Activated T-cell treated with anti-CD3 and anti-CD28 coated beads, Interleukin-2, amount 50 U/mL, for 4 hours (primary cell): ENCODE measurements around the gene NRXN3. TPM values are rescaled to one million over a fixed set of nuclear protein-coding genes. Genes with fewer than 3 reads are reported as not detected.

Source experiments
- ATAC-seq, 2 donors: fragments of 200-7000 bp; cut with Tn5 transposase; one replicate each; pipeline ENCODE4 v1.10.0; 2021
- DNase-seq: peaks from one replicate; pipeline ENCODE4 v3.0.0-alpha.2; 2020
- H3K27me3 Mint-ChIP-seq: one replicate; pipeline ENCODE4 v1.8.0; 2021; ENCODE audit warnings: low read depth, mixed read lengths
- H3K36me3 Mint-ChIP-seq: one replicate; pipeline ENCODE4 v1.8.0; 2022; ENCODE audit warnings: mixed read lengths; ENCODE audit not compliant: insufficient read depth
- H3K4me1 Mint-ChIP-seq: one replicate; pipeline ENCODE4 v1.8.0; 2021; ENCODE audit warnings: low read depth, mixed read lengths
- H3K4me3 Mint-ChIP-seq: one replicate; pipeline ENCODE4 v1.8.0; 2021; ENCODE audit warnings: mild to moderate bottlenecking, moderate library complexity, mixed read lengths
- H3K9me3 Mint-ChIP-seq: one replicate; pipeline ENCODE4 v1.8.0; 2021; ENCODE audit warnings: mixed read lengths
- total RNA-seq, 3 donors: library from RNA; stranded (reverse); gene quantifications; one replicate each; pipeline ENCODE4 v1.2.1, GENCODE V29; 2021

NRXN3 gene
- total RNA-seq, 3 donors from 2014 or later, result not detected

- Mint-ChIP-seq H3K36me3 (no peaks in the 10 kb centered on the region), H3K27me3 (no peaks in the 10 kb centered on the region), H3K9me3 (peaks cover 4% of the 10 kb centered on the region), H3K4me3 (no peak overlapping the region), H3K4me1 (no peaks in the 10 kb centered on the region)
- no peak for ATAC-seq
- no peak for DNase-seq
Observed at GRCh38 chr14:78767436-78767835, 597.3 kb downstream of the NRXN3 start.

- DNase-seq, result no peak
- Mint-ChIP-seq H3K36me3 (no peaks in the 10 kb centered on the region), H3K27me3 (no peaks in the 10 kb centered on the region), H3K9me3 (peaks cover 4% of the 10 kb centered on the region), H3K4me3 (no peak overlapping the region), H3K4me1 (no peaks in the 10 kb centered on the region)
- no peak for ATAC-seq
Observed at GRCh38 chr14:78782551-78782950, 612.4 kb downstream of the NRXN3 start.

DNA sequence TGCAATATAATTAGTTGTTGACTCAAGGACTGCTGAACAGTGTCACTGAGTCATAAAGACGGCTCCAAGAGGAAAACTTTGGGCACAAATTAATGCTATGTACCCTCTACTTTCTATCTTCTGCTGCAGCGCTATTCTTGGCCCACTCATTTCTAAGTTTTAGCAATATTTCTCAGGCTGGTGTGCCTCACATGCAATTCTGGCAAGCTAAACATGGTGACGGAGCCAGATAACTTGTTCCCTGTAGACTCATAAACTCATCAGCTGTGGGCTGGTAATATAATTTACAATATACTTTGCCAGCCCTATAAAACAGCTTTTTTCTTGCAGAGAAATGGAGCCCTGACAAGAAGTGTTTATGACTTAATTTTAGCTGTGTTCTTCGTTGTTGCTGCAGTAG is 615.1 kb downstream of the NRXN3 start:
- Mint-ChIP-seq H3K4me3 (no peak overlapping the region), H3K27me3 (no peaks in the 10 kb centered on the region), H3K4me1 (no peaks in the 10 kb centered on the region), H3K36me3 (no peaks in the 10 kb centered on the region), H3K9me3 (peaks cover 4% of the 10 kb centered on the region)
- DNase-seq, result no peak
- ATAC-seq, result no peak

- H3K9me3 Mint-ChIP-seq, result no peaks in the 10 kb centered on the region
- H3K36me3 Mint-ChIP-seq, result no peaks in the 10 kb centered on the region
- H3K4me1 Mint-ChIP-seq, result no peaks in the 10 kb centered on the region
- DNase-seq, result no peak
- H3K27me3 Mint-ChIP-seq, result no peaks in the 10 kb centered on the region
- ATAC-seq, result no peak
- H3K4me3 Mint-ChIP-seq, result no peak overlapping the region
Observed at GRCh38 chr14:78788467-78789360, 618.5 kb downstream of the NRXN3 start.

DNA sequence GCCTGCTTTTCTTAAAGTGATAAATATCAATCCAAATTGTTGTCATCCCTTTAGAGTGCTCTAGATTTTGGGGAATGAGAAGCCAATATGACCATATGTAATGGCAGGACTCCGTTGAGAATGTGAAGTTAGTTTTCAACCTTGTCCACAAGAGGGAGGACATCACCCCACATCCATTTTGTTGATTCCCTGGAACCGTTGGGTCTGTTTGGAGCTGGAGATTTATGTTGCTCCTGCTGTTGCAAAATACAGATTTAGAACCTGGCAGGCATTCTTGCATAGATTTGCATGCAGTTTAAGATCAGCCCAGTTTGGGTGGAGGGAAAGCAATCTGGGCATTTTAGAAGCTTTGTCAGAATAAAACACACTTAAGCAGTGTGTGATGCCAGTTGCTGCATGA is 620.1 kb downstream of the NRXN3 start:
- no peaks in the 10 kb centered on the region for H3K36me3 Mint-ChIP-seq
- no peaks in the 10 kb centered on the region for H3K27me3 Mint-ChIP-seq
- no peaks in the 10 kb centered on the region for H3K9me3 Mint-ChIP-seq
- DNase-seq (no peak), ATAC-seq (no peak)
- H3K4me1 Mint-ChIP-seq, result no peaks in the 10 kb centered on the region
- H3K4me3 Mint-ChIP-seq, result no peak overlapping the region

DNA sequence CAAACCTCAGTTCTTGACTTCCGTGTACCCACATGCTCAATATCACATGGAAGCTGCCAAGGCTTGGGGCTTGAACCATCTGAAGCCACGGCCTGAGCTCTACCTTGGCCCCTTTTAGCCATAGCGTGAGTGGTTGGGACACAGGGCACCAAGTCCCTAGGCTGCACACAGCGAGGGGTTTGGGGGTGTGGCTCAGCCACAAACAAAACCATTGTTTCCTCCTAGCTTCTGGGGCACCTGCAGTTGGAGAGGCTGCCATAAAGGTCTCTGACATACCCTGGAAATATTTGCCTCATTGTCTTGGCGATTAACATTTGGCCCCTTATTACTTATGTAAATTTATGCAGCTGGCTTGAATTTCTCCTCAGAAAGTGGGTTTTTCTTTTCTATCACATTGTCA is 628.6 kb downstream of the NRXN3 start:
- DNase-seq (no peak), ATAC-seq (no peak)
- Mint-ChIP-seq H3K4me3 (no peak overlapping the region), H3K36me3 (no peaks in the 10 kb centered on the region), H3K27me3 (no peaks in the 10 kb centered on the region), H3K9me3 (peaks cover 3% of the 10 kb centered on the region), H3K4me1 (no peaks in the 10 kb centered on the region)

DNA sequence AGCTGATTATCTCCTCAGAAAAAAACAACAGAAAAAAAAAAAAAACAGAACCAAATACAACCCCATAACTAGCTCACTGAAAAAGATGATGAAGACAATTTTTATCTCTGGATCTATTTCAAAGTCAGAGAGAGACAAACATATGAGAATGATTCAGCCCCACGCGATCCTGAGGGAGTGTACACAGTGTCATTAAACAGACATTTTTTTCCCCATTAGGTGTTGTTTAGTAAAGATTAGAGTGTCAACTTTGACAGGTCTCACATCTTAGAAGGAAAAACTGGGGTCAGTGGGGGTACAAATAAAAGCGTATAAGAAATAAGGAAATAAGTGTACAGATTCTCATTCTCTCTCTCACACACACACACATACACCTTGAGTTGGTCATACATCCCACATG is 635.4 kb downstream of the NRXN3 start:
- DNase-seq (no peak), ATAC-seq (no peak)
- Mint-ChIP-seq H3K36me3 (no peaks in the 10 kb centered on the region), H3K4me3 (no peak overlapping the region), H3K4me1 (no peaks in the 10 kb centered on the region), H3K27me3 (no peaks in the 10 kb centered on the region), H3K9me3 (peaks cover 16% of the 10 kb centered on the region)

DNA sequence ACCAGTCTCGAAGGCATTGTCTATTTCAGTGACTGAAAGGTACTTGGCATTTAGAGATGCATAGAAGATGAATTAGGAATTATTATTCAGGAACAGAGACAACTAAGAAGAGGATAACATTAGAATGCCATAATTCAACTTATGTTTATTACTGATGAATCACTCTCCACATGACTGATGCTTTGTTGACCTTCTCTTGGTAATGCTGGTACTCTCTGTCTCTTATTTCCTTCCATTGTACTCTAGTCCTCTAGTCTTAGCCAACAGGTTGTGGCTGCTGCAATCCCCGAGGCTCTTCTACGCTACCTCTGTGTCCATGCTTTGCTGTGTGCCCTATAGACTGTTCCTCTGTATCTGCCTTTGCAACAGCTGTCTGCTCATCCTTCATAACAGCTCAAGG is 652.9 kb downstream of the NRXN3 start:
- Mint-ChIP-seq H3K9me3 (no peaks in the 10 kb centered on the region), H3K27me3 (no peaks in the 10 kb centered on the region), H3K4me1 (no peaks in the 10 kb centered on the region), H3K36me3 (no peaks in the 10 kb centered on the region), H3K4me3 (no peak overlapping the region)
- no peak for DNase-seq
- ATAC-seq, result no peak

DNA sequence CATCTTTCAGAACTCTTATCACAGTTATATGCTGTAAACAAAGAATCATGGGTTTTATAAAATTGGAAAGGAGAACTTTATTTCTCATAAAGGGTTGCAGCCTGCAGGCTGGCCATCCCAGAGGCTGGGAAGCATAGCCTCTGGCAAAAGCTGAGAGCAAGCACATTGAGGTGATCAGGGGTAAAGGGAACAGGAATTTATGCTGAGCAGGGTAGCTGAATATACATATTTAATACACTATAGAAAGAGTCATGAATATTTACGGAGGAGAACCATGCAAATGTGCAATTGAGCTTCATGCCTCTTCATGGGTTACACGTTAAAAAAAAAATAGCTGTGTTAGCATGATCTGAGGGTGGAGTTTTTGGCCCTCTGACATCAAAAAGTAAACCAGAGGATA is 653.3 kb downstream of the NRXN3 start:
- Mint-ChIP-seq H3K36me3 (no peaks in the 10 kb centered on the region), H3K9me3 (no peaks in the 10 kb centered on the region), H3K4me1 (no peaks in the 10 kb centered on the region), H3K4me3 (no peak overlapping the region), H3K27me3 (no peaks in the 10 kb centered on the region)
- ATAC-seq (no peak), DNase-seq (no peak)

GRCh38 chr14:78829274-78829673 is 659.1 kb downstream of the NRXN3 start:
- Mint-ChIP-seq H3K4me1 (no peaks in the 10 kb centered on the region), H3K9me3 (no peaks in the 10 kb centered on the region), H3K36me3 (no peaks in the 10 kb centered on the region), H3K4me3 (no peak overlapping the region), H3K27me3 (no peaks in the 10 kb centered on the region)
- no peak for ATAC-seq
- DNase-seq, result no peak

DNA sequence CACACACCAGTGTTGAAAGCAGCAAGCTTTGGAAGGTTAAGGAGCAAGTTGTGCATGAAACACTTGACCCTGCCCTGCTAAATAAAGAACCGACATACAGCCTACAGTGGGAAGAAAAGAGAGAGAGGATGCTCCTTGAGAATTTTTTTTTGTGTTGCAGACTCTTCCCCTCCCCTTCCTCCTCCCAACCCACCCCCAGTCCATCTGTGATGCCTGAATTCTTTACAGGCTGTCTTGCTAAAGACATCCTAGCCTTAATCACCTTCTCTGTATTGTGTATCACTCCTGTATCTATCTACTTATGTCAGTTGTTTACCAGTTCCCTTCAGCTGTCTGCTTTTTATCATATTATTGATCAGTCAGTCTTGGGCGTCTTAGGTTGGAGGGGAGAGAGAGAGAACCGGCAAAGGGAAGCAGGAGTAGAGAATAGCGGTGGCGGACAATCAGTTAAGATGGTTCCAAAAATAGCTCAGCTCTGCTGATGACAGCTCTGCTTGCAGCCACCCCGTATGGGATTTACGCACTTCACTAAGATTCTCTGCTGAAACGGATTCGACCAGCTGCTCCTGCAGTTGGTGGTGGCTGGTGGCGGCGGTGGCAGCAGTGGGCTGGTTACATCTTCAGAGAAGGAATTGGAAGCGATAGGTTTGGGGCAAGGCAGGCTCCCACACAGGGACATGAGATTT is 664.7 kb downstream of the NRXN3 start:
- Mint-ChIP-seq H3K36me3 (no peaks in the 10 kb centered on the region), H3K4me1 (no peaks in the 10 kb centered on the region), H3K27me3 (no peaks in the 10 kb centered on the region), H3K9me3 (no peaks in the 10 kb centered on the region), H3K4me3 (no peak overlapping the region)
- ATAC-seq, result no peak
- DNase-seq, result no peak

GRCh38 chr14:78835909-78836308 is 665.7 kb downstream of the NRXN3 start:
- Mint-ChIP-seq H3K4me1 (no peaks in the 10 kb centered on the region), H3K36me3 (no peaks in the 10 kb centered on the region), H3K4me3 (no peak overlapping the region), H3K9me3 (no peaks in the 10 kb centered on the region), H3K27me3 (no peaks in the 10 kb centered on the region)
- DNase-seq (no peak), ATAC-seq (no peak)

GRCh38 chr14:78836777-78837176 is 666.6 kb downstream of the NRXN3 start:
- H3K9me3 Mint-ChIP-seq, result no peaks in the 10 kb centered on the region
- no peak overlapping the region for H3K4me3 Mint-ChIP-seq
- no peaks in the 10 kb centered on the region for H3K4me1 Mint-ChIP-seq
- no peaks in the 10 kb centered on the region for H3K27me3 Mint-ChIP-seq
- no peak for DNase-seq
- no peaks in the 10 kb centered on the region for H3K36me3 Mint-ChIP-seq
- ATAC-seq, result no peak

DNA sequence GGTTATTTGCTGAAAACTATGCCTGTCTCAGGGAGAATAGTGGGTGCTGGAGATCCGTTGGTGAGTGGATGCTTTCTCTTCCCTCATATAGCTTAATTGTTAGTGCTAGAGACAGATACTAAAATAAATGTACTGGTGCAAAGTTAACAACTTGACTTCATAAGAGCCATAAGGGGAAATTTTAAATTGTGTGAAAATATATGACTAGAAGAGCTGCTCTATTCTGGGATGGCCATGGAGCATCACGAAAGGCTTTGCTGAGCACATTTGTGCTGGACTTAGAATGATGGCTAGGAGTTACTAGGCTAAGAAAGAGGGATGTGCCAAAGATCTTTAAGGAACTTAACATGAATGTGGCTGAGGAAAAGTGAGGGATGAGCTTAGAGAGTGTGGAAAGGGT is 668.8 kb downstream of the NRXN3 start:
- ATAC-seq (no peak), DNase-seq (no peak)
- Mint-ChIP-seq H3K27me3 (no peaks in the 10 kb centered on the region), H3K9me3 (no peaks in the 10 kb centered on the region), H3K4me1 (no peaks in the 10 kb centered on the region), H3K4me3 (no peak overlapping the region), H3K36me3 (no peaks in the 10 kb centered on the region)

- no peak overlapping the region for H3K4me3 Mint-ChIP-seq
- ATAC-seq, result no peak
- H3K36me3 Mint-ChIP-seq, result no peaks in the 10 kb centered on the region
- H3K9me3 Mint-ChIP-seq, result no peaks in the 10 kb centered on the region
- no peak for DNase-seq
- H3K4me1 Mint-ChIP-seq, result no peaks in the 10 kb centered on the region
- no peaks in the 10 kb centered on the region for H3K27me3 Mint-ChIP-seq
Observed at GRCh38 chr14:78840898-78841297, 670.7 kb downstream of the NRXN3 start.
